IMR-90 (cell line): ENCODE results near the gene CKAP5. TPM values are rescaled to one million over a fixed set of nuclear protein-coding genes. Genes with fewer than 3 reads are reported as not detected.

Source experiments
- ATAC-seq: fragments of 200-7000 bp; cut with Tn5 transposase; 2 replicates; pipeline ENCODE4 v1.9.1; 2020; ENCODE audit warnings: low read depth, mild to moderate bottlenecking, moderate library complexity
- BruUV-seq: library from RNA; stranded (reverse); fragments of 400-500 nt; replicated peaks from 2 replicates; lab custom pipeline; 2021; lab: Mats Ljungman, UMichigan
- CTCF ChIA-PET: fragments of 300-600 bp; formaldehyde crosslinking; extraction: SDS; loops from one replicate; lab custom pipeline; 2021; ENCODE audit warnings: antibody characterized with exemption; lab: Yijun Ruan, JAX
- POLR2A ChIA-PET: fragments of 300-600 bp; sonication (Branson Sonifier 250); formaldehyde crosslinking; loops from one replicate; lab custom pipeline; 2022; ENCODE audit warnings: antibody characterized with exemption; ENCODE audit not compliant: unreplicated experiment; lab: Charles Lee
- DNase-seq: peaks from one replicate; pipeline ENCODE4 v3.0.0; 2013
- H2AFZ ChIP-seq: replicated peaks from 2 replicates; pipeline ENCODE3; 2013; ENCODE audit warnings: low read length, mild to moderate bottlenecking; ENCODE audit not compliant: poor library complexity
- H2AK5ac ChIP-seq: 2 replicates; pipeline ENCODE4 v1.6.1; 2013; ENCODE audit warnings: low read depth, low read length, inconsistent platforms
- H2AK9ac ChIP-seq: replicated peaks from 2 replicates; pipeline ENCODE3; 2013; ENCODE audit warnings: mild to moderate bottlenecking, low read depth, low read length, moderate library complexity; ENCODE audit not compliant: poor library complexity
- H2BK120ac ChIP-seq: 2 replicates; pipeline ENCODE4 v1.6.1; 2013; ENCODE audit warnings: low read depth, low read length, inconsistent platforms
- H2BK15ac ChIP-seq: 3 replicates; pipeline ENCODE4 v1.6.1; 2013; ENCODE audit warnings: low read depth, low read length, inconsistent platforms
- H2BK20ac ChIP-seq: 2 replicates; pipeline ENCODE4 v1.6.1; 2013; ENCODE audit warnings: low read depth, mild to moderate bottlenecking, inconsistent platforms, low read length, moderate library complexity
- H2BK5ac ChIP-seq: 2 replicates; pipeline ENCODE4 v1.6.1; 2013; ENCODE audit warnings: mild to moderate bottlenecking, low read depth, low read length, inconsistent platforms; ENCODE audit not compliant: poor library complexity, severe bottlenecking
- H3K14ac ChIP-seq: replicated peaks from 2 replicates; pipeline ENCODE4 v1.6.1; 2013; ENCODE audit warnings: low read depth, low read length, inconsistent platforms
- H3K18ac ChIP-seq: 2 replicates; pipeline ENCODE4 v1.6.1; 2013; ENCODE audit warnings: low read depth, low read length, control low read depth
- H3K23ac ChIP-seq: 2 replicates; pipeline ENCODE4 v1.6.1; 2013; ENCODE audit warnings: low read depth, low read length, inconsistent platforms
- H3K27ac ChIP-seq: 2 replicates; pipeline ENCODE4 v1.5.1; 2013; ENCODE audit warnings: mild to moderate bottlenecking, control low read depth, low read length; ENCODE audit not compliant: insufficient read depth
- H3K27me3 ChIP-seq: 2 replicates; pipeline ENCODE4 v1.6.1; 2013; ENCODE audit warnings: low read length; ENCODE audit not compliant: control insufficient read depth, insufficient read depth
- H3K36me3 ChIP-seq: 2 replicates; pipeline ENCODE4 v1.6.1; 2013; ENCODE audit warnings: low read length, mixed read lengths; ENCODE audit not compliant: control insufficient read depth, insufficient read depth
- H3K4ac ChIP-seq: 2 replicates; pipeline ENCODE4 v1.6.1; 2013; ENCODE audit warnings: low read depth, low read length, inconsistent platforms
- H3K4me1 ChIP-seq: 2 replicates; pipeline ENCODE4 v1.6.1; 2013; ENCODE audit warnings: low read length, mixed read lengths; ENCODE audit not compliant: control insufficient read depth, insufficient read depth
- H3K4me2 ChIP-seq: 2 replicates; pipeline ENCODE4 v1.6.1; 2013; ENCODE audit warnings: low read depth, mild to moderate bottlenecking, control low read depth, low read length, moderate library complexity
- H3K4me3 ChIP-seq: 2 replicates; pipeline ENCODE4 v1.5.1; 2013; ENCODE audit warnings: low read depth, mild to moderate bottlenecking, control low read depth, low read length, moderate library complexity; ENCODE audit not compliant: insufficient read depth
- H3K56ac ChIP-seq: 2 replicates; pipeline ENCODE4 v1.6.1; 2013; ENCODE audit warnings: low read length, inconsistent platforms; ENCODE audit not compliant: insufficient read depth; ENCODE audit errors: extremely low read depth
- H3K79me1 ChIP-seq, 2 experiments: 2 replicates each; pipeline ENCODE4 v1.6.1; 2013; ENCODE audit warnings: low read length in 2 of 2, inconsistent platforms in 1 of 2, low read depth in 1 of 2
- H3K9ac ChIP-seq: 2 replicates; pipeline ENCODE4 v1.6.1; 2013; ENCODE audit warnings: low read depth, low read length, control low read depth
- H3K9me1 ChIP-seq: 2 replicates; pipeline ENCODE4 v1.6.1; 2013; ENCODE audit warnings: low read length, inconsistent platforms; ENCODE audit not compliant: insufficient read depth
- H3K9me3 ChIP-seq: 2 replicates; pipeline ENCODE4 v1.6.1; 2013; ENCODE audit warnings: low read length; ENCODE audit not compliant: control insufficient read depth, insufficient read depth
- H4K20me1 ChIP-seq: 2 replicates; pipeline ENCODE4 v1.6.1; 2013; ENCODE audit warnings: low read length, inconsistent platforms; ENCODE audit not compliant: insufficient read depth
- H4K5ac ChIP-seq: 2 replicates; pipeline ENCODE4 v1.6.1; 2013; ENCODE audit warnings: mild to moderate bottlenecking, low read depth, low read length, control low read depth
- H4K8ac ChIP-seq, 2 experiments: 2 replicates each; pipeline ENCODE4 v1.6.1; 2013; ENCODE audit warnings: low read depth in 2 of 2, low read length in 2 of 2, control low read depth in 1 of 2, inconsistent platforms in 1 of 2
- H4K91ac ChIP-seq: 2 replicates; pipeline ENCODE4 v1.6.1; 2013; ENCODE audit warnings: low read depth, low read length, inconsistent platforms; ENCODE audit not compliant: insufficient read depth
- BHLHE40 ChIP-seq: fragments of 150-350 bp; IDR thresholded peaks from 2 replicates; pipeline ENCODE4 v1.6.1; 2016; ENCODE audit warnings: mild to moderate bottlenecking, low read depth, low read length
- CHD1 ChIP-seq: IDR thresholded peaks from 2 replicates; pipeline ENCODE4 v1.6.1; 2012; ENCODE audit warnings: low read depth, low read length, improper control_type of control experiment
- CTCF ChIP-seq: conservative IDR thresholded peaks from 2 replicates; pipeline ENCODE4 v1.5.1; 2012; ENCODE audit warnings: mild to moderate bottlenecking, low read depth, low read length, improper control_type of control experiment
- ELK1 ChIP-seq: fragments of 150-350 bp; IDR thresholded peaks from 2 replicates; pipeline ENCODE4 v1.6.1; 2016; ENCODE audit warnings: low read depth, mild to moderate bottlenecking, low read length, moderate library complexity, borderline replicate concordance
- MAFK ChIP-seq: IDR thresholded peaks from 2 replicates; pipeline ENCODE4 v1.6.1; 2012; ENCODE audit warnings: low read depth, low read length, improper control_type of control experiment
- MAZ ChIP-seq: IDR thresholded peaks from 2 replicates; pipeline ENCODE4 v1.6.1; 2012; ENCODE audit warnings: low read depth, mild to moderate bottlenecking, low read length, improper control_type of control experiment, moderate library complexity, borderline replicate concordance
- MXI1 ChIP-seq: IDR thresholded peaks from 2 replicates; pipeline ENCODE4 v1.6.1; 2012; ENCODE audit warnings: low read depth, mild to moderate bottlenecking, low read length, moderate library complexity, borderline replicate concordance
- NFE2L2 ChIP-seq: fragments of 150-350 bp; IDR thresholded peaks from 2 replicates; pipeline ENCODE4 v1.6.1; 2016; ENCODE audit warnings: low read depth, mild to moderate bottlenecking, low read length
- POLR2A ChIP-seq: IDR thresholded peaks from 2 replicates; pipeline ENCODE4 v1.6.1; 2012; ENCODE audit warnings: mild to moderate bottlenecking, low read depth, low read length
- RAD21 ChIP-seq: IDR thresholded peaks from 2 replicates; pipeline ENCODE4 v1.6.1; 2012; ENCODE audit warnings: low read length, improper control_type of control experiment
- RCOR1 ChIP-seq: IDR thresholded peaks from 2 replicates; pipeline ENCODE4 v1.6.1; 2012; ENCODE audit warnings: mild to moderate bottlenecking, low read length, improper control_type of control experiment; ENCODE audit not compliant: insufficient replicate concordance
- RFX5 ChIP-seq: IDR thresholded peaks from 2 replicates; pipeline ENCODE4 v1.8.0; 2012; ENCODE audit warnings: low read depth, mild to moderate bottlenecking, low read length, moderate library complexity
- SMC3 ChIP-seq: fragments of 150-350 bp; IDR thresholded peaks from 2 replicates; pipeline ENCODE4 v1.6.1; 2016; ENCODE audit warnings: low read depth, mild to moderate bottlenecking, antibody characterized with exemption, low read length, moderate library complexity
- USF2 ChIP-seq: fragments of 150-350 bp; IDR thresholded peaks from 2 replicates; pipeline ENCODE4 v1.6.1; 2017; ENCODE audit warnings: mild to moderate bottlenecking, antibody characterized with exemption, low read length, low read depth
- WGBS, 2 experiments: methylation state at CpG; one replicate each; pipeline versions ENCODE4 v1.1.5 to v1.1.7; 2013; ENCODE audit warnings: missing lambda C conversion rate in 2 of 2; ENCODE audit not compliant: insufficient read length in 1 of 2; ENCODE audit errors: extremely low coverage in 2 of 2; 5-methylcytosine and 5-hydroxymethylcytosine counted together
- dilution Hi-C: fragments of 300-500 bp; cut with HindIII; formaldehyde crosslinking; loops from one replicate; pipeline ENCODE4 v1.14.3; 2018; ENCODE audit warnings: low sequenced_read_pairs; ENCODE audit not compliant: unreplicated experiment
- in situ Hi-C: fragments of 300-500 bp; cut with MboI; formaldehyde crosslinking; loops from 3 replicates; pipeline ENCODE4 v1.14.3; 2019; ENCODE audit warnings: low sequenced_read_pairs, inconsistent platforms, mixed read lengths
- intact Hi-C: fragments of 100-400 bp; cut with micrococcal nuclease; formaldehyde crosslinking; loops from 2 replicates; pipeline ENCODE4 v1.10.0; 2022
- polyA plus RNA-seq, 3 experiments: library from polyadenylated mRNA; depleted of rRNA; stranded (reverse); fragments of >200 nt; gene quantifications; 2 replicates each; pipeline ENCODE4 v1.2.3, GENCODE V29; 2012; ENCODE audit warnings: low replicate concordance in 1 of 3
- total RNA-seq: library from RNA; depleted of rRNA; stranded (reverse); fragments of >200 nt; gene quantifications from 2 replicates; pipeline ENCODE4 v1.2.3, GENCODE V29; 2012

CKAP5 gene
- total and polyA plus RNA-seq, 2 of the 4 experiments (the other 2 are of a cell fraction) = 59.5 to 79.2 TPM

GRCh38 chr11:46725338-46726205 lies 120.5 kb downstream of the CKAP5 start:
- POLR2A ChIA-PET = interaction anchor here (0.6 kb wide), 1 partner anchor 25 kb away, joined by 3 read pairs; the partner anchor contains the start of genes ARHGAP1 and ZNF408
- H3K23ac ChIP-seq = no peak overlapping the region
- dilution Hi-C loops (no loop called here), in situ Hi-C loops (no loop called here), intact Hi-C loops (no loop called here)
- H3K14ac ChIP-seq = no peak overlapping the region
- H3K9me3 ChIP-seq = no peaks in the 10 kb centered on the region
- ATAC-seq (no peak), DNase-seq (no peak)
- H3K9me1 ChIP-seq = 0 out of 2 replicates have a peak, but pooled peaks cover 3% of the 10 kb centered on the region
- H3K27me3 ChIP-seq = no peaks in the 10 kb centered on the region
- H3K79me1 ChIP-seq = no peaks in the 10 kb centered on the region
- no peak overlapping the region for H4K5ac ChIP-seq
- H2BK5ac ChIP-seq = no peak overlapping the region
- H3K18ac ChIP-seq = no peak overlapping the region
- no peak overlapping the region for H3K9ac ChIP-seq
- no peak overlapping the region for H3K4me2 ChIP-seq
- no peaks in the 10 kb centered on the region for H4K20me1 ChIP-seq
- H2AK5ac ChIP-seq = no peak overlapping the region
- no peak overlapping the region for H2BK20ac ChIP-seq
- CTCF ChIA-PET = interaction anchor here (0.6 kb wide), 1 partner anchor 22 kb away, joined by 4 read pairs; no protein-coding TSS in a partner anchor
- no peak overlapping the region for H2AK9ac ChIP-seq
- no peak overlapping the region for H2BK120ac ChIP-seq
- no peak overlapping the region for H2AFZ ChIP-seq
- no peak overlapping the region for H3K27ac ChIP-seq
- no peak overlapping the region for H4K91ac ChIP-seq
- no peaks in the 10 kb centered on the region for H3K36me3 ChIP-seq
- H3K4ac ChIP-seq = no peak overlapping the region
- BruUV-seq = no TSS peak
- H2BK15ac ChIP-seq = no peak overlapping the region
- no peak overlapping the region for H3K4me3 ChIP-seq
- 87% methylated on average over 9 of the region's 19 CpGs; no CpG with 5 or more reads in 1 of the 2 experiments for WGBS, 2 experiments
- no peak overlapping the region for H3K56ac ChIP-seq
- H4K8ac ChIP-seq = no peak overlapping the region
- H3K4me1 ChIP-seq = no peaks in the 10 kb centered on the region
- no peak for TF ChIP-seq POLR2A
- TF ChIP-seq MAFK = no peak
- no peak for TF ChIP-seq RAD21
- TF ChIP-seq RCOR1 = no peak
- TF ChIP-seq MAZ = no peak
- TF ChIP-seq CTCF = no peak
- no peak for TF ChIP-seq CHD1
- TF ChIP-seq USF2 = no peak
- TF ChIP-seq MXI1 = no peak
- no peak for TF ChIP-seq SMC3
- TF ChIP-seq BHLHE40 = no peak
- no peak for TF ChIP-seq NFE2L2
- TF ChIP-seq ELK1 = no peak
- TF ChIP-seq RFX5 = no peak
